Thyroid gland (tissue), 4 donors: ENCODE results near the gene VOPP1.

Experiments used
- POLR2A ChIP-seq, 2 donors: fragments of 450-650 bp; IDR thresholded peaks; one replicate each; pipeline ENCODE4 v1.6.1; 2017; ENCODE audit warnings: antibody characterized with exemption in 2 of 2, mild to moderate bottlenecking in 2 of 2, moderate library complexity in 1 of 2
- TF ChIP-seq, protein P1 (sequence below), 6 experiments: fragments of 200-600 bp in 3 of 6; fragments of 450-650 bp in 3 of 6; sonication (generic) in 3 of 6; IDR thresholded peaks; one replicate each; pipeline ENCODE4 v1.5.1; 2016 to 2019; ENCODE audit warnings: antibody characterized with exemption in 6 of 6, mild to moderate bottlenecking in 2 of 6, inconsistent platforms in 1 of 6, moderate library complexity in 1 of 6

DNA sequence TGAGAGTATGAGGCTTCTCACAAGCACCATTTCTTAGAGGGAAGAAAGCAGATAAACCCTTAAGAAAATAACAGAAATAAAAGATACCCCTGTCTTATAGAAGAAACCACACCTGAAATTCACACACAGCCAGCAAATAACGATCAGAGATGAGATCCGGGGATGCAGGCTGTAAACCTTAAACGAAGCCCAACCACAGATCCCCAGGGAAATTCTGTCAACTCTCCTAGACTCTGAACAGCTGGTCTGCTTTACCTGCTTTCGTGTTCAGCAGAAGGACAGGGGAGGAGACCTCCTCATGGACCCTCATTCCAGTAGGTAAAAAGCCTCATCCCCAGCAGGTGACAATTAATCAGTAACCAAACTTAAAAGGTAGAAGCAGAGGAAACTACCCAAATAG is 45.0 kb downstream of the VOPP1 start:
- TF ChIP-seq, protein P1, sequence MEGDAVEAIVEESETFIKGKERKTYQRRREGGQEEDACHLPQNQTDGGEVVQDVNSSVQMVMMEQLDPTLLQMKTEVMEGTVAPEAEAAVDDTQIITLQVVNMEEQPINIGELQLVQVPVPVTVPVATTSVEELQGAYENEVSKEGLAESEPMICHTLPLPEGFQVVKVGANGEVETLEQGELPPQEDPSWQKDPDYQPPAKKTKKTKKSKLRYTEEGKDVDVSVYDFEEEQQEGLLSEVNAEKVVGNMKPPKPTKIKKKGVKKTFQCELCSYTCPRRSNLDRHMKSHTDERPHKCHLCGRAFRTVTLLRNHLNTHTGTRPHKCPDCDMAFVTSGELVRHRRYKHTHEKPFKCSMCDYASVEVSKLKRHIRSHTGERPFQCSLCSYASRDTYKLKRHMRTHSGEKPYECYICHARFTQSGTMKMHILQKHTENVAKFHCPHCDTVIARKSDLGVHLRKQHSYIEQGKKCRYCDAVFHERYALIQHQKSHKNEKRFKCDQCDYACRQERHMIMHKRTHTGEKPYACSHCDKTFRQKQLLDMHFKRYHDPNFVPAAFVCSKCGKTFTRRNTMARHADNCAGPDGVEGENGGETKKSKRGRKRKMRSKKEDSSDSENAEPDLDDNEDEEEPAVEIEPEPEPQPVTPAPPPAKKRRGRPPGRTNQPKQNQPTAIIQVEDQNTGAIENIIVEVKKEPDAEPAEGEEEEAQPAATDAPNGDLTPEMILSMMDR (IDR thresholded peaks at IDR 0.05), result no peak
- no peak for TF ChIP-seq POLR2A (IDR thresholded peaks at IDR 0.05)
